ENCODE measurements around the gene GGA3. TPM values are rescaled to one million over a fixed set of nuclear protein-coding genes. Genes with fewer than 3 reads are reported as not detected.

Gene GGA3
- polyA plus RNA-seq, 2 of the 4 experiments (the other 2 are of a cell fraction): 35.8 to 43.6 TPM

- no peak for ATAC-seq
- no peak for FAIRE-seq
Observed at GRCh38 chr17:75231741-75232464, 29.5 kb downstream of the GGA3 start.

GRCh38 chr17:75231071-75231470 is 30.3 kb downstream of the GGA3 start:
- no peak for ATAC-seq
- Histone ChIP-seq H3K9me3 (no peaks in the 10 kb centered on the region), H3K4me2 (no peak overlapping the region), H3K4me3 (no peak overlapping the region), H3K4me1 (no peaks in the 10 kb centered on the region), H3K27ac (no peak overlapping the region)
- FAIRE-seq: no peak
- WGBS (ENCODE audit: missing lambda C conversion rate): 97% methylated on average over 8 of the region's 8 CpGs
- POLR2A ChIA-PET: interaction anchor here (0.8 kb wide), 1 partner anchor 14 kb away, joined by 3 read pairs; no protein-coding TSS in a partner anchor
- CTCF ChIA-PET: interaction anchor here (1.1 to 15.8 kb wide), 8 partner anchors 10 to 181 kb away, joined by 3 to 223 read pairs (median 4); partner anchors contain the start of gene MIF4GD
- DNase-seq (ENCODE audit: low read depth in 1 of 2, low spot score in 1 of 2): no peak
- TF ChIP-seq MYC (IDR thresholded peaks at IDR 0.05; ENCODE audit: borderline replicate concordance, low read length) (no peak), ZSCAN20 (CRISPR knock-in tag; IDR thresholded peaks at IDR 0.05) (no peak), HOXB13 (CRISPR knock-in tag; IDR thresholded peaks at IDR 0.05; ENCODE audit: low read depth) (no peak), POLR2AphosphoS2 (conservative IDR thresholded peaks at IDR 0.05; ENCODE audit: low read length) (no peak), RNF2 (IDR thresholded peaks at IDR 0.05; ENCODE audit: borderline replicate concordance, low read depth) (no peak), HOXB5 (CRISPR knock-in tag; IDR thresholded peaks at IDR 0.05) (no peak), CEBPB (IDR thresholded peaks at IDR 0.05) (no peak), RARB (CRISPR knock-in tag; IDR thresholded peaks at IDR 0.05) (no peak), ZNF302 (CRISPR knock-in tag; IDR thresholded peaks at IDR 0.05) (no peak), HES2 (IDR thresholded peaks at IDR 0.05) (no peak), EP300 (IDR thresholded peaks at IDR 0.05) (no peak), RFX5 (IDR thresholded peaks at IDR 0.05) (no peak), SREBF2 (IDR thresholded peaks at IDR 0.05) (no peak)

More at GRCh38 chr17:75231741-75232464, 29.5 kb downstream of the GGA3 start:
- TF ChIP-seq CBX2 (IDR thresholded peaks at IDR 0.05; ENCODE audit: borderline replicate concordance, low read depth) (no peak), POLR2A (IDR thresholded peaks at IDR 0.05; ENCODE audit: low read length) (peak; percentile 14; the same call in 1 of the 2 replicates)
- POLR2A ChIA-PET: interaction anchor here (0.8 kb wide), 1 partner anchor 8 kb away, joined by 3 read pairs; no protein-coding TSS in a partner anchor
- Histone ChIP-seq H3K27ac (no peak overlapping the region), H3K4me1 (no peaks in the 10 kb centered on the region), H3K4me2 (no peak overlapping the region), H3K4me3 (no peak overlapping the region), H3K9me3 (no peaks in the 10 kb centered on the region)
- 94% methylated on average over 18 of the region's 18 CpGs for WGBS (ENCODE audit: missing lambda C conversion rate)
- no peak for DNase-seq (ENCODE audit: low read depth in 1 of 2, low spot score in 1 of 2)
- CTCF ChIA-PET: interaction anchor here (0.6 to 15.8 kb wide), 13 partner anchors 9 to 313 kb away, joined by 3 to 223 read pairs (median 3); partner anchors contain the start of gene MIF4GD

GRCh38 chr17:75228847-75229246 is 32.6 kb downstream of the GGA3 start:
- TF ChIP-seq RAD21 (conservative IDR thresholded peaks at IDR 0.05 in 1 of 2, IDR thresholded peaks at IDR 0.05 in 1 of 2): no peak
- no peak for TF ChIP-seq NFE2L2 (conservative IDR thresholded peaks at IDR 0.05; ENCODE audit: low read length)
- no peak for TF ChIP-seq PBX3 (IDR thresholded peaks at IDR 0.05)
- TF ChIP-seq CBX8 (IDR thresholded peaks at IDR 0.05): no peak
- TF ChIP-seq ZFP36 (IDR thresholded peaks at IDR 0.05; ENCODE audit: borderline replicate concordance, partially characterized antibody): no peak
- TF ChIP-seq FOSL2 (IDR thresholded peaks at IDR 0.05): no peak
- no peak for TF ChIP-seq FOSL2 (CRISPR knock-in tag; IDR thresholded peaks at IDR 0.05)
- TF ChIP-seq POLR2A (IDR thresholded peaks at IDR 0.05; ENCODE audit: low read length): no peak
- TF ChIP-seq EHF (CRISPR knock-in tag; IDR thresholded peaks at IDR 0.05): no peak
- TF ChIP-seq NPAS2 (CRISPR knock-in tag; IDR thresholded peaks at IDR 0.05; ENCODE audit: borderline replicate concordance): no peak
- TF ChIP-seq FOSB (CRISPR knock-in tag; IDR thresholded peaks at IDR 0.05): no peak
- TF ChIP-seq CEBPB (IDR thresholded peaks at IDR 0.05): no peak
- TF ChIP-seq TP53 (CRISPR knock-in tag; IDR thresholded peaks at IDR 0.05): no peak
- TF ChIP-seq PHF8 (IDR thresholded peaks at IDR 0.05; ENCODE audit: borderline replicate concordance, low read depth): no peak
- no peak for TF ChIP-seq HES2 (IDR thresholded peaks at IDR 0.05)
- TF ChIP-seq, protein P1, sequence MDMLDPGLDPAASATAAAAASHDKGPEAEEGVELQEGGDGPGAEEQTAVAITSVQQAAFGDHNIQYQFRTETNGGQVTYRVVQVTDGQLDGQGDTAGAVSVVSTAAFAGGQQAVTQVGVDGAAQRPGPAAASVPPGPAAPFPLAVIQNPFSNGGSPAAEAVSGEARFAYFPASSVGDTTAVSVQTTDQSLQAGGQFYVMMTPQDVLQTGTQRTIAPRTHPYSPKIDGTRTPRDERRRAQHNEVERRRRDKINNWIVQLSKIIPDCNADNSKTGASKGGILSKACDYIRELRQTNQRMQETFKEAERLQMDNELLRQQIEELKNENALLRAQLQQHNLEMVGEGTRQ (IDR thresholded peaks at IDR 0.05): no peak
- no peak for TF ChIP-seq HDAC2 (IDR thresholded peaks at IDR 0.05)
- DNase-seq (ENCODE audit: low read depth in 1 of 2, low spot score in 1 of 2) (no peak), FAIRE-seq (no peak), ATAC-seq (no peak)
- H3K27ac ChIP-seq: no peak overlapping the region
- ChIA-PET CTCF (interaction anchor here (0.7 to 15.8 kb wide), 12 partner anchors 9 to 309 kb away, joined by 3 to 223 read pairs (median 4); partner anchors contain the start of genes NUP85 and OTOP2), POLR2A (interaction anchor here (1.1 to 1.5 kb wide), 2 partner anchors 23 to 33 kb away, joined by 3 to 5 read pairs; partner anchors contain the start of genes GGA3, MRPS7 and NUP85)
- H3K4me2 ChIP-seq: no peak overlapping the region
- H3K4me3 ChIP-seq: no peak overlapping the region
- no peaks in the 10 kb centered on the region for H3K9me3 ChIP-seq
- H3K4me1 ChIP-seq: no peaks in the 10 kb centered on the region
- 98% methylated on average over 4 of the region's 4 CpGs for WGBS (ENCODE audit: missing lambda C conversion rate)

Data from A549 (cell line).